ENCODE results near the gene STON2.

Gene STON2

GRCh38 chr14:81301813-81302212, 98.3 kb downstream of the STON2 start:
- DNase-seq (ENCODE audit: low read depth) = no peak

DNA sequence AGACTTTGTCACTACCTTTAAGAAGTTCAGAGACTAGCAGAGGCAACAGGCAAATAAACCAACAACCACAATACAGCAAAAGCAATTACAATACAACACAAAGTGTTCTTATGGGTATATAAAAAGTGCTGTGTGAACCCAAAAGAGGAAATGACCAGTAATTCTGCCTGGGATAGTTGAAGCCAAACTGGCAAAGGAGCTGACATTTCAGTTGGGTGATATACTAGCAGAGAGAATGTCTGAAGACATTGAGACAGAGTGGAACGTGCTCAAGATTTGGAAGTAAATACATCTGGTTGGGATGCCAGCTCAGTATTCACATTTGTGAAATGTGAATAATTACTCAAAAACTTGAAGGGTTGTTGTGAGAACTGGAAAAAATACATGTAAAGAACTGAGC, 98.8 kb downstream of the STON2 start:
- no peak for DNase-seq (ENCODE audit: low read depth)

DNA sequence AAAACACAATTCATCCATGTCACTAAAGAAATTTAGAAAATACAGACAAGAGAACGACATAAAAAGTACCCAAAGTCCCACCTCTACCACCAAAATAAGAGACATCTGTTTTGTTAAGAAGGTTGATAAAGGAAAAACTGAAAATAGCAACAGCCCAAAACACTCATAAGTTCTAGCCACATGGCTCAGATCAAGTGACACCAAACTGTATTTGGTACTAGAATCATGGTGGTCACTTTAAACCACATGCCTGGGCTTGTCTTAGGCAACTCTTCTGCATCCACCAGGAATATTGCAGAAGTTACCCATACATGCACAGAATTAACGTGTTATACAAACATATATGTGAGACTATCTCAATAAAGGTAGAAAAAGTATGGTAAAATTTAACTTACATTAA, 101.2 kb downstream of the STON2 start:
- DNase-seq (ENCODE audit: low read depth) = no peak

GRCh38 chr14:81298122-81298521, 102.0 kb downstream of the STON2 start:
- DNase-seq (ENCODE audit: low read depth) = no peak

DNA sequence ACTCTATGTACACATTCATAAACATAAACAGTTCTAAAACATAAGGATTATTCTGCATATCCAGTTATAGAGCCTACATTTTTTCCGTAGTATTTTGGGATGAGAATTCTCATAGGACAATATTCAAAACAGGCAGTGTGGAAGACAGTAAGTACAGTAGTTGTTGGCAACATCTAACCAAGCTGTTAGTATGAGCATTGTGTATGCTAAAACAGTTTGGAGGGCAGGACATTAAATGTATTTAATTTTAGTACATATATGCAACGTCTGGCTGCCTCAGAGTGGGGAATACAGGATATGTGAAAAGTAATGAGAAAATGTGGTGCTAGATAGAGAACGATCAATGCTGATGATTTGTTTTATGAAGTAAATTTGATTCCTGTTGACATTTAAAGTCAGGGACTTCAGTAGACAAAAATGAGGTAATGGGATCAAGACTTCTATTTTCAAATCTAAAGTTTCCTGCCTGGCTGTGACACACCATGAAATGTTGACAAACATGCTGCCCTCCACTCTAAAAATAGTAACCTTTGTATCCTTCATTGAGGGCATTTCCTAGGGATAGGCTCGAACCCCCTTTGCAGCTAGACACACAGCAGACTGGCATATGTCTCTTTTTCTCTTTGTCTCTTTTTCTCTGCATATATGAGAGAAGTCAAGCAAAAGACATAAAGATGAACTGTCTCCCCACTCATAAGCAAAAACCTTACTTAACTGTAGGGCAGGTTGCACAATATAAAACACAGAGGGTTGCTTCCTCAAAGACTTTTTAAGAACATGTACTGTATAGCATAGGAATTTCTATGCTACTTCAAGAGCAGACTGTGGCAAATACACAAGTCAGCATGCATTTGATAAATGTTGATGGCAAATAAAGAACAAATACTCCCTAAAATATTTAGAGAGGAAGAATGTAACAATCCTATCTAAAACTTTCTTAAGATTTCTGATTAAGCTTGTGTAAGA, 103.9 kb downstream of the STON2 start:
- no peak for DNase-seq (ENCODE audit: low read depth)

DNA sequence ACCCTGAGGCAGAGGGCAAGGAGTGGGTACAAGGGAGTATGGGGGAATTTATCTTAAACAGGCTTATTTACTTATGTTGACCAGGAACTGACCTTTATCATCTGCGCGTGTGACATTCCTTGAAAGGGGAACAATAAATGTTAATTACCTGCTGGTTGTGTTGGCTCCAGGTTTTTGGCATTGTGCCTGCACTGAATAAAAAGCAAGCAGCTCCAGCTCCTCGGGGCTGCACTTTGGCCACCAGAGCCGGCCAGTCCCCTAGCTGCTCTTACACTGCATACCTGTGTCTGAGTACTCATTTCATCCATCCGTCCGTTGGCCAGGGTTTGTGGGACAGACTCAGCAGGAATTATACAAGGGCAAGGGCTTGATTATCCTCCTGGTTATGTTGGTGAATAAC, 110.6 kb downstream of the STON2 start:
- no peak for DNase-seq (ENCODE audit: low read depth)

DNA sequence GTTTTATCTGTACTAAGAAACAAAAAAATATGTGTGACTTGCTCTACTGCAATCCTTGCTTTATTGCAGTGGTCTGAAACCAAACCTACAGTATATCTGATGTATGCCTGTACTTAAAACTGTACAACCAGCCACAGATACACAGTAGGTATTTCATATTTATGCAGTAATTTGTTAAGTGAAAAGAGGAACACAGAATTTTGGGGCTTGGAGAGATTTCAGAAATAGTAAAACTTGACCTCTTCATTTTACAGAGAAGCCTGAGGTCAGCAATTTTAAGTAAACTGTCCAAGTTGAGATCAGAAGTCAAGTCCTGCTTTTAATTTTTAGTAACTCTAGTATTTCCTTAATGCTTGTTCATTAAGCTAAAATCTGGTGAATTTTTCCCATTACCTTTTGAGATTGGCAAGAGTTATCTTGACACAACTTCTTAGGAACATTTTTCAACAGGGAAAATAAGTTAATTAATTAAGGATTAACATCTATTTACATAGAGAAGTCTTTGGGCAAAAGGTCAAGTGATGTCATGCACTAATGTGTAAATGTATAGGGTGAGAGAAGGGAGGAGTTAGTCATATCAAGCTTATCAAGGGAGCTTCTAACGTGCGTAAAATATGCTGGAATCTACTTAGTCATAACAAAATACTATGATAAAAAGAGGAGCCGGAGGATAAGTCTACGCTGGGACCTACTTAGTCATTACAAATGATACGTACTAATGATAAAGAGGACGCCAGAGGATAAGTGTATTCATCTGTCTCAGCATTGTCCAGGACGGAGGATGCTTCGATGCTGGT, 113.4 kb downstream of the STON2 start:
- no peak for DNase-seq (ENCODE audit: low read depth)

GRCh38 chr14:81285245-81285644, 114.9 kb downstream of the STON2 start:
- no peak for DNase-seq (ENCODE audit: low read depth)

GRCh38 chr14:81281332-81281731, 118.8 kb downstream of the STON2 start:
- no peak for DNase-seq (ENCODE audit: low read depth)

- no peak for DNase-seq (ENCODE audit: low read depth)
Measured at GRCh38 chr14:81280136-81280791, 119.9 kb downstream of the STON2 start.

- DNase-seq (ENCODE audit: low read depth) = no peak
Measured at GRCh38 chr14:81277096-81277495, 123.0 kb downstream of the STON2 start.

DNA sequence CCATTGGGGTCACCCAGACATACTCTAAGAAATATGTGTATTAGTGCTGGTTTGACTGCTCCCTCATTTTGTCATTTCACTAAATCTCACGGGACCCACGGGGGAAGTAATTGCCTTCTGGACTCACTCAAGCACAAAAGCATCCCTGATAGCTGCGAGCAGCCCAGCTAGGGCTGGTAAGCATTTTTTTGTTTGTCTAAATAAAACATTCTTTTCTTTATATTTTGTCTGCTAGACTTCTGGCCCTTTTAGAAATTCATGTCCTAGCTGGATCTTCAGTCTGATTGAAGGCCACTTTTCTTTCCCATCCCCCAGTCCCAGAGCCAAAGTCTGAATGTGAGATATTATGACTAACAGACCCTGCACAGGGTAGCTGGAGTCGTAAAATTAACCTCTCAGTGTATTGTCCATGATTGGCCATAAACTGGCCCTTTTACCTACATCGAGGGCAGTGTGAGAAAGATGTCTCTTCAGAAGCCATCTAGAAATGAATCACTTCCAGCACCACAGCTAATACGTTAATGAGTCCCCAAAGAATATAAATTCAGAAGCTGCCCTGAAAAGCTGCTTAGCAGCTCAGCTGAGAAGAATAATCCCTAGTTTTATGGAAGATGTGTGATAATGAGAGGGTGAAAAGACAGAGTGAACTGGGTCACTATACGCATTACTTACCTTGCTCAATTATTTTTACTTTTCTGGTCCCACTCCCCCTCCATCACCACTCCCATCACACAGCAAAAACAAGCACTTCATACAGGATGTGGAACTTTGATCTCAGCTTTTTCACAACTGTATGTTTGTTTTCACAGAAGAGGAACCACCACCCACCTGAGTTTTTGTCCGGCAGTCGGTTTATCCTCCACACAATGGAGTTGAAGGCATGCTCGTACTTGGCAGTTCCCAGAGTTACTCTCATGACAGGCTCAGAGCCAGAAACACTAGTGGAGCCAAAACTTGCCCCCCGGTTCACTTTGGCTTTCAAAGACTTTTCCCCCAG, 123.8 kb downstream of the STON2 start:
- no peak for DNase-seq (ENCODE audit: low read depth)

GRCh38 chr14:81275305-81276072, 124.6 kb downstream of the STON2 start:
- no peak for DNase-seq (ENCODE audit: low read depth)

GRCh38 chr14:81273961-81274575, 126.1 kb downstream of the STON2 start:
- DNase-seq (ENCODE audit: low read depth) = no peak

GRCh38 chr14:81273521-81273920, 126.6 kb downstream of the STON2 start:
- no peak for DNase-seq (ENCODE audit: low read depth)

DNA sequence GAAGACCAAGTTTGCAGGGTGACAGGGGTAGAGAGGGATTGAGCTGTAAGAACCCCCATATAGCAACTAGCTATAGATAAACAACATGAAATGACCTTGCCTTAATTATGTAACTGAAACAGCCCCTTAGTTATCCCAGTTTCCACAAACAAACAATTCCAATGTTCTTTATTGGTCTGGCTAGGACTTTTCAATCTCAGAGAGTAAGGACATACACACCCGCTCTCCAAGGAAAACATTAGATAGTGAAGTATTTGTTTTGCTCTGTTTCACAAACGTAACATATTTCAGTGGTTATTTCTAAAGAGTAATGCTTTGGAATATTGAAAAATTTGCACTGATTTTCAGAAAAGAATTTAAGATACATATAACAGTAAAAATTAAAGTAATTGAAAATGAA, 127.8 kb downstream of the STON2 start:
- no peak for DNase-seq (ENCODE audit: low read depth)

GRCh38 chr14:81269979-81270375, 130.1 kb downstream of the STON2 start:
- no peak for DNase-seq (ENCODE audit: low read depth)

DNA sequence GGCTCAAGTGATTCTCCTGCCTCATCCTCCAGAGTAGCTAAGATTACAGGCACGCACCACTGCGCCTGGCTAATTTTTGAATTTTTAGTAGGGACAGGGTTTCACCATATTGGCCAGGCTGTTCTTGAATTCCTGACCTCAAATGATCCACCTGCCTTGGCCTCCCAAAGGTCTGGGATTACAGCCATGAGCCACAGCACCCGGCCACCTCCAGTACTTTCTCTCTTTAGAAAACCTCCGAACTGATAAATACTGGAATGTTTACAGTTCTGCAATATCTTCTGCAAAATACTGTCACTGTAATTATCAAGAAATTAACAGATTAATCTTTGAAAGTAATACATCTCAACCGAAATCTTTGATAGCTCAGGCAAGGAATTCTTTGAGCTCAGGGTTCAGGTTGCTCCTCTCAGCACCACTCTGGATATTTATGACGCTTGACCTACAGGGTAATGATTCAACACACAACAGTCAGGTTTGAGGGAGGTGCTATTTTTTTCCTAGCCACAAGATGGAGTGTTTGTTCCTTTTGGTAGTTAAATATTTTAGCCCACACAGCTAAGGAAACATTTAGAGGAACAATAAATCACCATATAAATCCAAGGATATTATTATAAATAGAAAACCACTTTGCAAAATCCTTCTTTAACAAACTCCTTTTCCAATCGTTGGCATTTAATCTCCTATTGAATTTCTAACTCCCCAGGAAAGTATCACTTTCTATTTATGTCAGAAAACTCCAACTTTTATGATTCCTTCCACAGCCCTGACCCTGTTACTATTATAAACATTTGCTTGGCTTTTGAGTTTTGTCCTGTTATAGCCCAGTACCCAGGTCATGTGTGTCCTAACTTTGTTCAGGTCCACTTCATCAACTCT, 130.8 kb downstream of the STON2 start:
- DNase-seq (ENCODE audit: low read depth) = peak; percentile 31

- DNase-seq (ENCODE audit: low read depth) = no peak
Measured at GRCh38 chr14:81268016-81268416, 132.1 kb downstream of the STON2 start.

Data from GM04504 (cell line).